MM.1S (cell line): ENCODE measurements around the gene A4GNT.

Source experiments
- DNase-seq: peaks from one replicate; pipeline ENCODE4 v3.0.0-alpha.2; 2015
- H2AFZ ChIP-seq: fragments of 300-600 bp; sonication (generic); 2 replicates; pipeline ENCODE4 v1.6.0; 2016; ENCODE audit warnings: antibody characterized with exemption, low read length
- H3F3A ChIP-seq: fragments of 300-600 bp; sonication (generic); 2 replicates; pipeline ENCODE4 v1.6.1; 2016; ENCODE audit warnings: mild to moderate bottlenecking, antibody characterized with exemption, low read length, moderate library complexity, mixed read lengths; ENCODE audit not compliant: insufficient read depth
- H3K27ac ChIP-seq: fragments of 300-600 bp; sonication (generic); 2 replicates; pipeline ENCODE4 v1.5.1; 2016; ENCODE audit warnings: mild to moderate bottlenecking, low read length
- H3K27me3 ChIP-seq: fragments of 300-600 bp; sonication (generic); replicated peaks from 2 replicates; pipeline ENCODE4 v1.6.0; 2016; ENCODE audit warnings: low read length; ENCODE audit not compliant: insufficient read depth
- H3K36me3 ChIP-seq: fragments of 300-600 bp; sonication (generic); replicated peaks from 2 replicates; pipeline ENCODE4 v1.6.1; 2016; ENCODE audit warnings: mild to moderate bottlenecking, low read length, mixed read lengths; ENCODE audit not compliant: insufficient read depth
- H3K4me1 ChIP-seq: fragments of 300-600 bp; sonication (generic); 2 replicates; pipeline ENCODE4 v1.6.1; 2016; ENCODE audit warnings: low read length, mixed read lengths
- H3K4me2 ChIP-seq: fragments of 300-600 bp; sonication (generic); 2 replicates; pipeline ENCODE4 v1.6.0; 2016; ENCODE audit warnings: low read depth, low read length
- H3K4me3 ChIP-seq: fragments of 300-600 bp; sonication (generic); 2 replicates; pipeline ENCODE4 v1.5.1; 2016; ENCODE audit warnings: low read length, mixed read lengths
- H3K79me2 ChIP-seq: fragments of 300-600 bp; sonication (generic); 2 replicates; pipeline ENCODE4 v1.6.1; 2016; ENCODE audit warnings: mixed run types, low read length, mixed read lengths
- H3K9ac ChIP-seq: fragments of 300-600 bp; sonication (generic); 2 replicates; pipeline ENCODE4 v1.6.1; 2016; ENCODE audit warnings: low read length, mixed read lengths
- H3K9me2 ChIP-seq: fragments of 300-600 bp; sonication (generic); replicated peaks from 2 replicates; pipeline ENCODE4 v1.6.1; 2016; ENCODE audit warnings: mild to moderate bottlenecking, low read length, mixed read lengths; ENCODE audit not compliant: insufficient read depth
- H3K9me3 ChIP-seq: fragments of 300-600 bp; sonication (generic); replicated peaks from 2 replicates; pipeline ENCODE4 v1.6.1; 2016; ENCODE audit warnings: mild to moderate bottlenecking, low read length, mixed read lengths; ENCODE audit not compliant: insufficient read depth
- H4K20me1 ChIP-seq: fragments of 300-600 bp; sonication (generic); 2 replicates; pipeline ENCODE4 v1.6.1; 2016; ENCODE audit warnings: mild to moderate bottlenecking, low read length, moderate library complexity, mixed read lengths; ENCODE audit not compliant: insufficient read depth
- CTCF ChIP-seq: fragments of 300-600 bp; sonication (generic); IDR thresholded peaks from 2 replicates; pipeline ENCODE4 v1.5.1; 2016; ENCODE audit warnings: antibody characterized with exemption, low read length, mixed read lengths
- EZH2 ChIP-seq: fragments of 300-600 bp; sonication (generic); optimal IDR thresholded peaks from 2 replicates; pipeline ENCODE3; 2017; ENCODE audit warnings: low read depth, mild to moderate bottlenecking, antibody characterized with exemption, low read length, mixed read lengths
- EZH2phosphoT487 ChIP-seq: fragments of 300-600 bp; sonication (generic); IDR thresholded peaks from 2 replicates; pipeline ENCODE4 v1.6.1; 2018; ENCODE audit warnings: antibody characterized with exemption, low read length

A4GNT gene

GRCh38 chr3:138139691-138140090 lies 7.5 kb upstream of the A4GNT start:
- TF ChIP-seq CTCF (no peak), EZH2phosphoT487 (no peak), EZH2 (no peak)
- no peak overlapping the region for H3K27ac ChIP-seq
- no peaks in the 10 kb centered on the region for H3K79me2 ChIP-seq
- H3K9me3 ChIP-seq: no peaks in the 10 kb centered on the region
- no peak for DNase-seq
- H3K4me1 ChIP-seq: peaks cover 13% of the 10 kb centered on the region
- H3K36me3 ChIP-seq: no peaks in the 10 kb centered on the region
- no peaks in the 10 kb centered on the region for H4K20me1 ChIP-seq
- H3F3A ChIP-seq: no peaks in the 10 kb centered on the region
- H3K4me2 ChIP-seq: no peak overlapping the region
- H3K4me3 ChIP-seq: no peak overlapping the region
- no peaks in the 10 kb centered on the region for H3K27me3 ChIP-seq
- H2AFZ ChIP-seq: no peak overlapping the region
- H3K9ac ChIP-seq: no peak overlapping the region
- no peaks in the 10 kb centered on the region for H3K9me2 ChIP-seq

GRCh38 chr3:138137861-138138260 lies 5.7 kb upstream of the A4GNT start:
- Histone ChIP-seq H3K27ac (no peak overlapping the region), H3K27me3 (no peaks in the 10 kb centered on the region)

DNA sequence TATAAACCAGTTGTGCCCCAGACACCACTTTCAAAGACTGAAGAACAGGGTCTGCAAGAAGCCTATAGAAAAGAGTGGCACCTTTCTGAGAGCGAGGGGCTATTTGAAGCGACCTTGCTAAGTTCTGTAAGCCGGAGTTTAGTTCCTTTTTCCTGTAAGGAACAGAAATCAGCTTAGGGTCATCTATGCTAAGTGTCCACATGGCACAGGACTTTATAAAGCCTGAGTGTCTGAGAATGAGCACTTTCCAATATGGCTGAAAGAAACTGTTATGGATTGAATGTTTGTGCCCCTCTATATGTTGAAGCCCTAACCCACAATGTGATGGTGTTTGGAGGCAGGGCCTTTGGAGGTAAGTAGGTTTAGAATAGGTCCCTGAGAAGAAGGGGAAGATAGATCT lies 4.0 kb upstream of the A4GNT start:
- H3F3A ChIP-seq: no peaks in the 10 kb centered on the region
- H3K4me1 ChIP-seq: peaks cover 9% of the 10 kb centered on the region
- no peak overlapping the region for H3K9ac ChIP-seq
- H3K27me3 ChIP-seq: no peaks in the 10 kb centered on the region
- H3K36me3 ChIP-seq: no peaks in the 10 kb centered on the region
- no peak overlapping the region for H3K4me2 ChIP-seq
- TF ChIP-seq EZH2 (no peak), CTCF (no peak), EZH2phosphoT487 (no peak)
- H3K27ac ChIP-seq: no peak overlapping the region
- no peaks in the 10 kb centered on the region for H3K9me3 ChIP-seq
- no peaks in the 10 kb centered on the region for H4K20me1 ChIP-seq
- no peaks in the 10 kb centered on the region for H3K9me2 ChIP-seq
- H3K4me3 ChIP-seq: no peak overlapping the region
- no peak for DNase-seq
- no peaks in the 10 kb centered on the region for H3K79me2 ChIP-seq
- H2AFZ ChIP-seq: no peak overlapping the region

More at GRCh38 chr3:138137861-138138260, 5.7 kb upstream of the A4GNT start:
- no peaks in the 10 kb centered on the region for H4K20me1 ChIP-seq
- no peaks in the 10 kb centered on the region for H3K9me3 ChIP-seq
- H2AFZ ChIP-seq: no peak overlapping the region
- no peaks in the 10 kb centered on the region for H3K36me3 ChIP-seq
- TF ChIP-seq CTCF (no peak), EZH2 (no peak), EZH2phosphoT487 (no peak)
- no peak for DNase-seq
- H3K79me2 ChIP-seq: no peaks in the 10 kb centered on the region
- no peak overlapping the region for H3K4me3 ChIP-seq
- H3K9me2 ChIP-seq: no peaks in the 10 kb centered on the region
- H3K4me1 ChIP-seq: peaks cover 13% of the 10 kb centered on the region
- H3K4me2 ChIP-seq: no peak overlapping the region
- no peak overlapping the region for H3K9ac ChIP-seq
- no peaks in the 10 kb centered on the region for H3F3A ChIP-seq
